KMS-11 (cell line): ENCODE results near the gene C17orf100.

Source experiments
- H2AFZ ChIP-seq: fragments of 200-600 bp; sonication (generic); 2 replicates; pipeline ENCODE4 v1.6.1; 2016; ENCODE audit warnings: antibody characterized with exemption, mixed run types, low read depth
- H3K27ac ChIP-seq: fragments of 200-600 bp; sonication (generic); 2 replicates; pipeline ENCODE4 v1.6.1; 2016; ENCODE audit warnings: mild to moderate bottlenecking, mixed run types
- H3K27me3 ChIP-seq: fragments of 200-600 bp; sonication (generic); 2 replicates; pipeline ENCODE4 v1.6.1; 2017; ENCODE audit warnings: mild to moderate bottlenecking, low read depth, mixed run types, moderate library complexity; ENCODE audit not compliant: insufficient read depth
- H3K36me3 ChIP-seq: fragments of 200-600 bp; sonication (generic); 2 replicates; pipeline ENCODE4 v1.6.1; 2017; ENCODE audit warnings: mild to moderate bottlenecking, mixed run types; ENCODE audit not compliant: insufficient read depth
- H3K4me1 ChIP-seq: fragments of 200-600 bp; sonication (generic); 2 replicates; pipeline ENCODE4 v1.6.1; 2016; ENCODE audit warnings: mild to moderate bottlenecking, low read depth, mixed run types; ENCODE audit not compliant: poor library complexity, severe bottlenecking
- H3K4me2 ChIP-seq: fragments of 200-600 bp; sonication (generic); 2 replicates; pipeline ENCODE4 v1.7.0; 2016; ENCODE audit warnings: mild to moderate bottlenecking, mixed run types
- H3K4me3 ChIP-seq: fragments of 200-600 bp; sonication (generic); IDR thresholded peaks from 2 replicates; pipeline ENCODE4 v1.6.1; 2017; ENCODE audit warnings: low read depth, low read length, mixed read lengths; ENCODE audit not compliant: insufficient read depth
- H3K79me2 ChIP-seq: fragments of 200-600 bp; sonication (generic); 2 replicates; pipeline ENCODE4 v1.6.1; 2016; ENCODE audit warnings: low read depth, mixed run types; ENCODE audit not compliant: insufficient read depth
- H3K9ac ChIP-seq: fragments of 200-600 bp; sonication (generic); 2 replicates; pipeline ENCODE4 v1.6.1; 2016; ENCODE audit warnings: mild to moderate bottlenecking, mixed run types
- H4K20me1 ChIP-seq: fragments of 200-600 bp; sonication (generic); 2 replicates; pipeline ENCODE4 v1.6.1; 2016; ENCODE audit warnings: mild to moderate bottlenecking, mixed run types; ENCODE audit not compliant: insufficient read depth
- CTCF ChIP-seq: fragments of 200-600 bp; sonication (generic); conservative IDR thresholded peaks from 2 replicates; pipeline ENCODE4 v1.6.1; 2017; ENCODE audit warnings: low read depth, mild to moderate bottlenecking, antibody characterized with exemption, low read length, moderate library complexity, mixed read lengths

The C17orf100 gene

GRCh38 chr17:6666557-6666956, 15.0 kb downstream of the C17orf100 start:
- H3K36me3 ChIP-seq: no peaks in the 10 kb centered on the region
- no peaks in the 10 kb centered on the region for H3K4me1 ChIP-seq
- H3K9ac ChIP-seq: no peak overlapping the region
- H3K27me3 ChIP-seq: no peaks in the 10 kb centered on the region
- H4K20me1 ChIP-seq: no peaks in the 10 kb centered on the region
- no peaks in the 10 kb centered on the region for H3K79me2 ChIP-seq
- H2AFZ ChIP-seq: no peak overlapping the region
- no peak overlapping the region for H3K4me3 ChIP-seq
- H3K27ac ChIP-seq: no peak overlapping the region
- TF ChIP-seq CTCF: no peak
- H3K4me2 ChIP-seq: no peak overlapping the region

GRCh38 chr17:6667516-6667915, 16.0 kb downstream of the C17orf100 start:
- H3K27ac ChIP-seq: no peak overlapping the region
- no peaks in the 10 kb centered on the region for H4K20me1 ChIP-seq
- H3K79me2 ChIP-seq: no peaks in the 10 kb centered on the region
- H3K9ac ChIP-seq: no peak overlapping the region
- H3K36me3 ChIP-seq: no peaks in the 10 kb centered on the region
- H2AFZ ChIP-seq: no peak overlapping the region
- no peak overlapping the region for H3K4me3 ChIP-seq
- H3K4me2 ChIP-seq: no peak overlapping the region
- no peaks in the 10 kb centered on the region for H3K27me3 ChIP-seq
- no peak for TF ChIP-seq CTCF
- no peaks in the 10 kb centered on the region for H3K4me1 ChIP-seq

- no peak for TF ChIP-seq CTCF
- H3K4me2 ChIP-seq: no peak overlapping the region
- H3K4me3 ChIP-seq: no peak overlapping the region
- H2AFZ ChIP-seq: no peak overlapping the region
- H3K27me3 ChIP-seq: no peaks in the 10 kb centered on the region
- H3K27ac ChIP-seq: no peak overlapping the region
- no peaks in the 10 kb centered on the region for H4K20me1 ChIP-seq
- no peaks in the 10 kb centered on the region for H3K4me1 ChIP-seq
- no peaks in the 10 kb centered on the region for H3K79me2 ChIP-seq
- no peak overlapping the region for H3K9ac ChIP-seq
- no peaks in the 10 kb centered on the region for H3K36me3 ChIP-seq
Observed at GRCh38 chr17:6668219-6668618, 16.7 kb downstream of the C17orf100 start.

- no peak overlapping the region for H2AFZ ChIP-seq
- H3K27ac ChIP-seq: no peak overlapping the region
- TF ChIP-seq CTCF: no peak
- no peaks in the 10 kb centered on the region for H4K20me1 ChIP-seq
- no peaks in the 10 kb centered on the region for H3K79me2 ChIP-seq
- H3K4me2 ChIP-seq: no peak overlapping the region
- H3K4me3 ChIP-seq: no peak overlapping the region
- H3K4me1 ChIP-seq: no peaks in the 10 kb centered on the region
- no peaks in the 10 kb centered on the region for H3K36me3 ChIP-seq
- H3K9ac ChIP-seq: no peak overlapping the region
- no peaks in the 10 kb centered on the region for H3K27me3 ChIP-seq
Observed at GRCh38 chr17:6668727-6669425, 17.3 kb downstream of the C17orf100 start.
